Hematopoietic multipotent progenitor cell treated with erythropoietin and hydrocortisone succinate and interleukin-3 and kit ligand, for 4 days (in vitro differentiated cells): ENCODE measurements around the gene PTPRE.

Experiments used
- DNase-seq: peaks from one replicate; pipeline ENCODE4 v3.0.0-alpha.2; 2015

Gene PTPRE

DNA sequence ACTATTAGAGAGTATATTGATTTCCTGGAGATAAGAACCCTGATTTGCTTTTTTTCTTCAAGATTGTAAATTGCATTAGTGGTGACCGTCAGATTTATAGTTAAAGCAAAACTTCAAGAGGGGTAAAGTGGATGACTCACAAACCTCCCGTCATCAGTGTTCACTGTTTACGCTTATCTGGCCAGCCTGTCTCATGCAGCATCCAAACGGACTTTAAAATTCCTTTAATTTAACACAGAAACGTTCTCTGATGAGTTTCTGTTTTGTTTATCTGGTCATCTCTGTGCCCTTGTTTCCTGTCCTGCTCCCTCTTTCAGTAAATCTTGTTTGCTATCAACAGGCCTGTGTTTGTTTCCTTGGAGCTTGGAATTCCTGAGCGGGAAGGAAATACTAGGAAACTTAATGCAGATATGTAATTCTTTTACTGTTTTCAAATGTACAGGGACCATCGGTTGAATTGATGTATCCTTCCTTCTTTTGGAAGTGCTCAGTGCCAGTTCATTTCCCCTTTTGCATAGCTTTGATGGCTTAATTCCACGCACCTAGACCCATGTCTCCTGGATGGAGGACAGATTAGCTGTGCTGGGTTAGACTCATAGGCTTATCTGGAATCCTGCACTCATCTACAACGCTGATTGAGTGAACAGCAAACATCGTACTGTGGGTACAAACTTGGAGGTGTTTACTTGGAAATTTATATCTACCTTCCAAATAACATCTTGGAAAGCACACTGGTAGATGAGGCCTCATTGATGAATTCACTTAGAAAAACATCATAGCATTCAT, 21.3 kb downstream of the PTPRE start:
- no peak for DNase-seq

DNA sequence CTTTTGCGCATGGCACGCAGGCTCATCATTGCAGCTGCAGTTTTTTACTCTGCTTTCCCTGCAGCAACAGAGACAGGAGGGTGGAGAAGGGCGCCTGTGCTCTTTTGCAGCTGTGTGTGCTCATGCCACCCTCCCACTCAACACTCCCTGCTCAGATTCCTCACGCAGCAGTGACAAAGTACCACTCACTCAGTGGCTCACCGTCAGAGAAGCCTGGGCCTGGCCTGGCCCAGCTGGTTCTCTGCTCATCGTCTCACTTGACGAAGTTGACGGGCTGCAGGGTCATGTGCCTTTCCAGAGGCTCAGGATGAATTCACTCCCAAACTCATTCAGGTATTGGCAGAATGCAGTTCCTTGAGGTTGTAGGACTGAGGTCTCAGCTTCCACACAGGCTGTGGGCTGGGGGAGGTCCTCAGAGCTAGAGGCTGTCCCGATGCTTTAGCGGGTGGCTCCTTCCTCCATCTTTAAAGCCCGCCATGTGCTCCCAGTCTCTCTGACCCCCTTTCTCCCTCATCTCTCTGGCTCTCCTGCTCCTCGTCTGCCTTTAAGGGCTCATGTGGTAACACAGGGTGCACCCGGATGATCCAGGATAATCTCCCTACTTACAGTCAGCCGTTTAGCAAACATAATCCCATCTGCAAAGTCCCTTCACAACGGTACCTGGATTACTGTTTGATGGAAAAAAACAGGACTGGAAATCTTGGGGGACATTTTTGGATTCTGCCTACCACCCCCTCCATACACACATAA, 25.8 kb downstream of the PTPRE start:
- no peak for DNase-seq

- no peak for DNase-seq
These were observed 26.4 kb downstream of the PTPRE start for GRCh38 chr10:127933271-127933670.

GRCh38 chr10:127934383-127934782, 27.5 kb downstream of the PTPRE start:
- no peak for DNase-seq

GRCh38 chr10:127935071-127935561, 28.2 kb downstream of the PTPRE start:
- no peak for DNase-seq

DNA sequence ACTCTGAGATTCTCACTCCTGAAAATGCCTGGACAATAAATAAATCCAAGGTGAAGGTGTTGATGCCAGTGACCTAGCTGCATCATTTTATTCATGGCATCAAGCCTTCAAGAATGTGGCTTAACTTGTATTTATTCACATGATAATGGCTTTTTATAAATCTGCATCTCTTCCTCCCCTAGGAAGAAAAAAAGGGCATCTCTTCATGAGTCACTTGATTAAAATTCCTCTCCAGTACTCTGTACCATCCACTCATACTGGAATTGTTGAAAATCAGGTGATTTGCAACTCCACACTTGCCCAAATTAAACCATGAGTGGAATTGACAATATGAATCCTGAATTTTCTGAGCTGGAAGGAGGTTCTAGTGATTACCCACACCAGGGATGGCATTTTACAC, 30.2 kb downstream of the PTPRE start:
- no peak for DNase-seq

- DNase-seq: no peak
These were observed 31.1 kb downstream of the PTPRE start for GRCh38 chr10:127937915-127938463.

GRCh38 chr10:127939786-127940330, 33.0 kb downstream of the PTPRE start:
- no peak for DNase-seq

DNA sequence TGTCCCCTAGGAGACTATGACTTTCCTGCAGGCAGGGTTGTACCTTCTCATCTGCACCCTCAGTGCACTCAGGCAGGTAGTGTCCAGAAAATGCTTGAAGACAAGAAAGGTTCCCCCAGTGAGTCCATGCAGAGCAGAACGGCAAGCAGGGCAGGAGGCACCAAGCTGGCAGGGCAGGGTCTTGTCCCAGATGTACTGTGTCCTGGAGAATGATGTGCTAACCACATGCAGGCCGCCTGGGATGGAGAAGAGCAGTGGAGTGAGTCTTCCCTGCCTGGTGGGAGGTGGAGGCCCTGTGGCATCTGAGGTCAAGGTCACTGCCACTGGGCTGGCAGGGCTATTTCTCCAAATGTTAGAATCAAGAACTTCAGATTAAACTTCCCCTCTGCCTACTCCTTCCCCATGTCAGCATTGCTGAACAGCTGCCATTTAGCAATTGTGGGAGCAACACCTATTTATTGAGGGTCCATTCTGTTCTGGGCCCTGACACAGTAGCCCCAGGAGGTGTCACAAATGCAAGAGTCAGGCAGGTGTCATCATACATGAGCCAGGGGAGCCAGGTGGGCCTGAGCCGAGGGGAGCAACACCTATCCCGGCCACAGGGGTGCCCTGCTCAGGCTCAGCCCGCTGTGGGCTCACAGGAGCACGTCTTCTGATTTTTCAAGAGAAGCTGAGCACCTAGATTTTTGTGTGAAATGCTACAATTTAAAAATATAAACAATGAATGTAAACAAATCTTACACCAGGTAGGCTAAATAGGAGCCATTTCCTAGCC, 34.1 kb downstream of the PTPRE start:
- DNase-seq: no peak

DNA sequence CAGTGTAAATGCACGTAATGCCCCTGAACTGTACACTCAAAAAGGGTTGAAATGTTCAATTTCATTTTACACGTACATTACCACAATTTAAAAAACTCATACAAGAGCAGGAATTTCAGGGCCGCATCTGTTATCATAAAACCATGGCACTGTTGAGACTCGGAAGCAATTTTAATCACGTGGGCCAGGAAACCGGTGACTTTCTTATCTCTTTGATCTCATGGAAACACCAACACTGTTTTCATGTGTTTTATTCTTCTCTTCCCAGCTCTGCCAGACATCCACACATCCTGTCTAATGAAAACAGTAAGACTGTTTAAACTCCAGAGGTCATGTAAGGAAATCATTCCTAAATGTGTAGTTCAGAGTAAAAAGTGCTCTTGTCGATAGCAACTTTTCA, 35.9 kb downstream of the PTPRE start:
- DNase-seq: no peak

DNA sequence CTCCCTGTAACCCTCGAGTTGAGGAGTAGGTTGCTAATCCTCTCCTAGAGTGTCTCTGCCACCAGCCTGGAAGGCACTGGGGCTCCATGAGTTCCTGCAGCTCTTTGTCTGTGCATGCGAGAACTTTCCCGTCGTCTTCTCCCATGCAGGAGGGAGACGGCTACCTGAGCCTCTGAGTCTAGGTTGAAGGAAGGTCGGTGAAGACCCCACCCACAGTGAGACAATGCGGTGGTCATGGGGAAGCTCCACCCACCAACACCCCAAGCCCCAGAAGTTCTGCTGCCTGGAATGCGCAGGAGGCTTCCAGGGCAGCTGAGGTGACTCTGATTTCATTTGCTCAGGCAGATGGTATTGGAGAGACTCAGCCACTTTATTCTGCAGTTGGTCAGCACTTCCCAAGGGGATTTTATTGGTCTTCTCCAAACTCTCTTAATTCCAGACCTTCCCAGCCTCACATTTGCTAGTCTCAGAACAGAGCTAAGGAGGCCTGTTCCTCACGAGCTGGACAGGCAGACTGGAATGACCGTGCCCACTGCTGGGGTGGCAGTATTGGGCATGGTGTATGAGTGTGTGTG, 36.5 kb downstream of the PTPRE start:
- no peak for DNase-seq

GRCh38 chr10:127944256-127944655, 37.4 kb downstream of the PTPRE start:
- DNase-seq: no peak

DNA sequence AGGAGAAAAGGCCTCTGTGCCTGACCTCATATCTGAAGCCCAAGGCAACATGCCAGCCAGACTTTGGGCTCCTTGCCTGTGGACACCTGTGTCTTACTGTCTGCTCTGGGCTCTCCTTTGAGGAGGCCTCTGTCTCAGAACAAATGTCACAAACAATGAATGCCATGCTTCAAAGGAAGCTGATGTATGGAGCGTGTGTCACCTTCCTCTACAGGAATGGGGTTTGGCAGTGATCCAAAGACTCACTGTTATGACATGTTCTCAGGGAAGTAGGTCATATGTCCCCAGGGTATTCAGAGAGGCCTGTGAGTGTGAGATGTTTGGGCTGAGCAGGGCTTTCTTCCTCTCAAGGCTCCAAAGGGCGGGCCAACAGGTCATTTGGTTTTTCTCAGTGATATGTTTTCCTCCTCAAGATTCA, 38.4 kb downstream of the PTPRE start:
- peak; percentile 29 for DNase-seq

DNA sequence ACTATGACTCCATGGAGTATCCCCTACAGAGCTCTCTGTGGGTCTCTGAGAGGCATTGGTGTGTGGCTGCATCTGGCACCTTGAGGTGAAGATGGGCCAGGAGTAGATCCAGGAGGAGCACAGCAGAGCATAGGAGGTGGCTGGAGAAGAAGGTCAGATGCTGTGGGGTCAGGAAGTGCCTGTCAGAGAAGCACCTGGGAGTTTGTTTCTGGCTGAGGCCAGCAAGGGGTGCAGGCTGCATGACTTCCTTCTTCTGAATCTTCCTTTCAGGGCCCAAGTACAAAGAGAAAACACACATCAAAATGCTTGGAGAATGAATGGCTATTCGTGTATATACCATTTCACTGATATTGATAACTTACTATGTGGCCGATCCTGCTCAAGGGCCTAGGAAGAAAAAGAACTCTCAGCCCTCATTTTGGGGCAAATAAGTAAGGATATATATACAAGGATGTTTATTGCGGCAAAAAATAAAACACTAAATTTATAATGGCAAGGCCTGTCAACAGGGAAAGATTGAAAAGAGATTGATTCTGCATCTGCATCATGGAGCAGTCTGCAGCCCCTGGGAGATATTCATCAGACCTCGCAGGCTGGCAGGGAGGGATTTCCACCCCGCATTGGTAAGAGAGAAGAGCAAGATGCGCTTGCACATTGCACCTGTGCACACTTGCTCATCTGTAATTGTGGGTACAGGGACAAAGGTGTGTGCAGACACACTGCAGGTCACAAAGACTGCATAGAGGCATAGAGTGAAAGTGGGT, 39.2 kb downstream of the PTPRE start:
- DNase-seq: no peak

GRCh38 chr10:127947211-127947610, 40.3 kb downstream of the PTPRE start:
- no peak for DNase-seq

- DNase-seq: no peak
These were observed 41.9 kb downstream of the PTPRE start for GRCh38 chr10:127948791-127949190.

DNA sequence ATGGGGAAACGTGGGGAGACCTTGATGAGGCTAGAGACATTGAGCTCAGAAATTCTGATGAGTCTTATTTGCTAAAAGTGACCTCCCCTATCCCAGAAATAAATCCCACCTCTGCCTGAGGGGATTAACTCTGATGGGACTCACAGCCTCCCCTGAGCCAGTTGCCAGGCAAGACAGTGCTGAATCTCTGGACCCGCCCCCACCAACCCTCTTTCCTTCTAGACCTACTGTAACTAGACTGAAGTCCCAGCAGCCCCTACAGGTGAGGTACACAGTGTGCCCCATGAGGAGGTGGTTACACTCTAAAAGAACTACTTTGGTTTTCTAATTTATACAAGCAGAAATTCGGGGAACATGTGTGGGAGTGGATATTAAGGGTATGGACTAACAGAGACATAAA, 42.9 kb downstream of the PTPRE start:
- DNase-seq: no peak

- DNase-seq: no peak
These were observed 45.1 kb downstream of the PTPRE start for GRCh38 chr10:127951861-127952574.

DNA sequence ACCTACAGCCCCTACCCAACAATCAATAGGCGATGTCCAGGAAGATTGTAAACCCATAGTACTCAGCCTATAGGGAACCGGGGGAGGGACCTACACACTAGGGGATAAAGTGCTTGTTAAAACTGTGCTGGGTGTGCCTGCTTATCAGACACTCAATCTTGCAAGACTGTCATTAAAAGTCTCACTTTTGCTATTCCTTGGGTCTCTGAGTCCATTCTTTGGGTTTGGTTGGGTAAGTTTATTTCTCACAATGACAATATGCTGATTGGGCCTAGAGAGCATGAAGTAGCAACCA, 45.6 kb downstream of the PTPRE start:
- DNase-seq: no peak

- DNase-seq: no peak
These were observed 46.0 kb downstream of the PTPRE start for GRCh38 chr10:127952918-127953317.

DNA sequence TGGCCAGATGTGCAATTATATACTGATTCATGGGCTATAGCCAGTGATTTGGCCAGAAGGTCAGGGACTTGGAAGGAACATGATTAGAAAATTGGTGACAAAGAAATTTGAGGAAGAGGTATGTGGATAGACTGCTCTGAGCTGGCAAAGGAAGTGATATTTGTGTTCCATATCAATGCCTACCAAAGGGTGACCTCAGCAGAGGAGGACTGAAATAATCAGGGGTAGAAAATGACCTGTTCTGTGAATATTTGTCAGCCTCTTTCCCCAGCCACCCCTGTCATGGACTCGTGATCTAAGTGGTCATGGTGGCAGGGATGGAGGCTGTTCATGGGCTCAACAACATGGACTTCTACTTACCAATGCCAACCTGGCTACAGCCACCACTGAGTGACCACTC, 47.0 kb downstream of the PTPRE start:
- no peak for DNase-seq
